ENCODE results near the gene WDR64. TPM values are rescaled to one million over a fixed set of nuclear protein-coding genes. Genes with fewer than 3 reads are reported as not detected.
A peak's percentile ranks its signal among the peaks of the same experiment; 100 is the strongest.

WDR64 gene
- total RNA-seq, 2 donors from 2014 or later: not detected

DNA sequence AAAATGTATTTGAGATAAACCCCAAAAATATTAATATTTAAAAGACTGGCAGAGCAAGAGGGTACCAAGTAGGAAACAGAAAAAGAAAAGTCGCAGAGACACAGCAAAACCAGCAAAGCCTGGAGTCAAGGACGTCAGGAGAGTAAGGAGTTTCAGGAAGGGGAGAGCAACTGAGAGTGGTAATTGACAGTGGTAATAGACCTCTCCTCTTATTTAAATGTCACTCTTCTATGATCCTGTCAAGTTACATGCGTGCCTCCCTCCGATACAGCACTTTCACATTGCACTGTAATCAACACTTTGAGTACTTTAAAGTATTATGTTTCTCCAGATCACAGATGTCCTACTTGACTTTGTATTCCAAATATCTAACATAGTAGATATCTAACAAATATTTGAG lies 113.3 kb downstream of the WDR64 start:
- Mint-ChIP-seq H3K36me3 (ENCODE audit: low read depth) (no peaks in the 10 kb centered on the region), H3K4me3 (no peak overlapping the region), H3K4me1 (peaks cover 14% of the 10 kb centered on the region), H3K27ac (no peak overlapping the region), H3K27me3 (ENCODE audit: insufficient read depth) (peaks cover 27% of the 10 kb centered on the region), H3K9me3 (no peaks in the 10 kb centered on the region)
- Histone ChIP-seq H3K9ac (ENCODE audit: extremely low read depth, low read length, poor library complexity, severe bottlenecking) (no peak overlapping the region), H3K9me3 (ENCODE audit: control insufficient read depth, low read length) (no peaks in the 10 kb centered on the region), H3K36me3 (ENCODE audit: control insufficient read depth, insufficient read depth, low read length) (no peaks in the 10 kb centered on the region), H3K4me3 (ENCODE audit: low read length) (no peak overlapping the region), H3K4me1 (ENCODE audit: control insufficient read depth, insufficient read depth, low read length) (no peaks in the 10 kb centered on the region), H3K27ac (ENCODE audit: low read depth, low read length) (no peak overlapping the region), H3K27me3 (ENCODE audit: control insufficient read depth, insufficient read depth, low read length, poor library complexity, severe bottlenecking) (peaks cover 26% of the 10 kb centered on the region)
- no peak for DNase-seq
- 87 to 95% methylated on average over 4 of the region's 4 CpGs for WGBS, 2 experiments (ENCODE audit: insufficient coverage in 1 of 2, insufficient read length in 1 of 2)
- TF ChIP-seq, protein P1, sequence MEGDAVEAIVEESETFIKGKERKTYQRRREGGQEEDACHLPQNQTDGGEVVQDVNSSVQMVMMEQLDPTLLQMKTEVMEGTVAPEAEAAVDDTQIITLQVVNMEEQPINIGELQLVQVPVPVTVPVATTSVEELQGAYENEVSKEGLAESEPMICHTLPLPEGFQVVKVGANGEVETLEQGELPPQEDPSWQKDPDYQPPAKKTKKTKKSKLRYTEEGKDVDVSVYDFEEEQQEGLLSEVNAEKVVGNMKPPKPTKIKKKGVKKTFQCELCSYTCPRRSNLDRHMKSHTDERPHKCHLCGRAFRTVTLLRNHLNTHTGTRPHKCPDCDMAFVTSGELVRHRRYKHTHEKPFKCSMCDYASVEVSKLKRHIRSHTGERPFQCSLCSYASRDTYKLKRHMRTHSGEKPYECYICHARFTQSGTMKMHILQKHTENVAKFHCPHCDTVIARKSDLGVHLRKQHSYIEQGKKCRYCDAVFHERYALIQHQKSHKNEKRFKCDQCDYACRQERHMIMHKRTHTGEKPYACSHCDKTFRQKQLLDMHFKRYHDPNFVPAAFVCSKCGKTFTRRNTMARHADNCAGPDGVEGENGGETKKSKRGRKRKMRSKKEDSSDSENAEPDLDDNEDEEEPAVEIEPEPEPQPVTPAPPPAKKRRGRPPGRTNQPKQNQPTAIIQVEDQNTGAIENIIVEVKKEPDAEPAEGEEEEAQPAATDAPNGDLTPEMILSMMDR (conservative IDR thresholded peaks at IDR 0.05): no peak

DNA sequence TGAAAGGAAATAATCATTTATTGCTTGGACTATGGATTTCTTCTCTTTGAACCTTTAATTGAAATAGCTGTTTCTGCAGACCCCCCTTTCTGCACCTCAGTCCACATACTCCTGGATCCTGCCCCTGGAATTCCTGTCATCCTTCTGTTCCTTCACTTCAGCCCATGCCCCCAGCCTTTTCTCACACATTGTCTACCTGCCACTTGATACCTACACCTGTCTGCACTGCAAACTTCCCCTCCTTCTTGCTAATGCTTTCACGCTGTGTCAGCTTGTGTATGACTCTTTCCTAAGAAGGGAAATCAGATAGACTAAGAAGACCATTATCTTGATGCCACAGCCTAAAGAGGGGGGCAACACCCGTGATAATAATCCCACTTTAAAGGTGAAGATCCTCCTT lies 115.7 kb downstream of the WDR64 start:
- peak; percentile 60 for DNase-seq
- Mint-ChIP-seq H3K4me3 (no peak overlapping the region), H3K27me3 (ENCODE audit: insufficient read depth) (peaks cover 27% of the 10 kb centered on the region), H3K27ac (no peak overlapping the region), H3K9me3 (no peaks in the 10 kb centered on the region), H3K36me3 (ENCODE audit: low read depth) (no peaks in the 10 kb centered on the region), H3K4me1 (peaks cover 14% of the 10 kb centered on the region)
- Histone ChIP-seq H3K36me3 (ENCODE audit: control insufficient read depth, insufficient read depth, low read length) (no peaks in the 10 kb centered on the region), H3K4me1 (ENCODE audit: control insufficient read depth, insufficient read depth, low read length) (no peaks in the 10 kb centered on the region), H3K9me3 (ENCODE audit: control insufficient read depth, low read length) (no peaks in the 10 kb centered on the region), H3K4me3 (ENCODE audit: low read length) (no peak overlapping the region), H3K9ac (ENCODE audit: extremely low read depth, low read length, poor library complexity, severe bottlenecking) (no peak overlapping the region), H3K27ac (ENCODE audit: low read depth, low read length) (no peak overlapping the region), H3K27me3 (ENCODE audit: control insufficient read depth, insufficient read depth, low read length, poor library complexity, severe bottlenecking) (peaks cover 16% of the 10 kb centered on the region)
- WGBS, 2 experiments (ENCODE audit: insufficient coverage in 1 of 2, insufficient read length in 1 of 2): 66% methylated on average over 2 of the region's 2 CpGs; no CpG with 5 or more reads in 1 of the 2 experiments
- TF ChIP-seq, protein P1 (conservative IDR thresholded peaks at IDR 0.05): no peak

DNA sequence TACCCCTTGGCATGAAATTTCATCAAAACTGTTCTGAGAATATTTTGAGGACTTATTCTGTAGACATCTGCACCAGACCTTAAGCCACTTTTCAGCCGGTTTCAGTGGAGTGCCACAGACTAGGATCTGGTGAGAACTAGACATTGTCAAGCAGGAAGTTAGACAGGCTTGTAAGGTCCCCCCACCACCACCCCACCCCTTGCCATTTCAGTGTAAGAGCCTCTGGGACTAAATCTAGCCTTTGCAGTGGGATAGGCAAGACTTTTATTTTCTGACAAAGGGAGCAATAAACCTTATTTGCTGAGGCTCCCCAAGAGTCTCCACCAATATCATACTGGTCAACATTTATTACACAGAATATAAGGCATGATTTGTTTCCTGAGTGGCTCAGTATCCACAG lies 118.0 kb downstream of the WDR64 start:
- Histone ChIP-seq H3K36me3 (ENCODE audit: control insufficient read depth, insufficient read depth, low read length) (no peaks in the 10 kb centered on the region), H3K4me3 (ENCODE audit: low read length) (no peak overlapping the region), H3K27me3 (ENCODE audit: control insufficient read depth, insufficient read depth, low read length, poor library complexity, severe bottlenecking) (peaks cover 16% of the 10 kb centered on the region), H3K9ac (ENCODE audit: extremely low read depth, low read length, poor library complexity, severe bottlenecking) (no peak overlapping the region), H3K4me1 (ENCODE audit: control insufficient read depth, insufficient read depth, low read length) (peaks cover 2% of the 10 kb centered on the region), H3K9me3 (ENCODE audit: control insufficient read depth, low read length) (no peaks in the 10 kb centered on the region), H3K27ac (ENCODE audit: low read depth, low read length) (no peak overlapping the region)
- Mint-ChIP-seq H3K4me3 (no peak overlapping the region), H3K9me3 (no peaks in the 10 kb centered on the region), H3K36me3 (ENCODE audit: low read depth) (no peaks in the 10 kb centered on the region), H3K4me1 (peaks cover 22% of the 10 kb centered on the region), H3K27ac (no peak overlapping the region), H3K27me3 (ENCODE audit: insufficient read depth) (peaks cover 18% of the 10 kb centered on the region)
- TF ChIP-seq, protein P1 (conservative IDR thresholded peaks at IDR 0.05): no peak
- WGBS, 2 experiments (ENCODE audit: insufficient coverage in 1 of 2, insufficient read length in 1 of 2): 88% methylated on average over 1 of the region's 1 CpG; no CpG with 5 or more reads in 1 of the 2 experiments
- no peak for DNase-seq
